HG03571 (cell line): ENCODE results near the gene YBX3.
"Not testable (repeated sequence)": the region's sequence is repeated elsewhere in the genome, so short reads cannot be mapped to it uniquely, and the experiment has no call there.

Source experiments
- ATAC-seq: cut with Tn5 transposase; IDR thresholded peaks from one replicate; pipeline ENCODE4 v1.9.1; 2021; ENCODE audit not compliant: unreplicated experiment

Gene YBX3

GRCh38 chr12:10722905-10723746, at the start of gene YBX3:
YBX3 (minus strand) TSS chr12:10723323; CDS start chr12:10723111, 212 bp downstream.
- peak; percentile 41 for ATAC-seq

- ATAC-seq: no peak
Observed at GRCh38 chr12:10771132-10771733, 48.1 kb upstream of the YBX3 start.

GRCh38 chr12:10759657-10760056, 36.5 kb upstream of the YBX3 start:
- ATAC-seq: no peak

- ATAC-seq: no peak
Observed at GRCh38 chr12:10756194-10756593, 33.1 kb upstream of the YBX3 start.

- ATAC-seq: no peak
Observed at GRCh38 chr12:10753059-10753458, 29.9 kb upstream of the YBX3 start.

- no peak for ATAC-seq
Observed at GRCh38 chr12:10750385-10750727, 27.2 kb upstream of the YBX3 start.

GRCh38 chr12:10749700-10750384, 26.7 kb upstream of the YBX3 start:
- peak; percentile 95 for ATAC-seq

- no peak for ATAC-seq
Observed at GRCh38 chr12:10747730-10748129, 24.6 kb upstream of the YBX3 start.

- ATAC-seq: not testable (repeated sequence)
Observed at GRCh38 chr12:10743420-10743819, 20.3 kb upstream of the YBX3 start.

GRCh38 chr12:10741845-10742244, 18.7 kb upstream of the YBX3 start:
- no peak for ATAC-seq

GRCh38 chr12:10740182-10740581, 17.1 kb upstream of the YBX3 start:
- ATAC-seq: no peak

- ATAC-seq: no peak
Observed at GRCh38 chr12:10739157-10740118, 16.3 kb upstream of the YBX3 start.

GRCh38 chr12:10737249-10737648, 14.1 kb upstream of the YBX3 start:
- no peak for ATAC-seq

GRCh38 chr12:10736463-10736862, 13.3 kb upstream of the YBX3 start:
- ATAC-seq: no peak

GRCh38 chr12:10735428-10735827, 12.3 kb upstream of the YBX3 start:
- ATAC-seq: no peak

- no peak for ATAC-seq
Observed at GRCh38 chr12:10732549-10732948, 9.4 kb upstream of the YBX3 start.

- ATAC-seq: no peak
Observed at GRCh38 chr12:10732066-10732465, 8.9 kb upstream of the YBX3 start.

GRCh38 chr12:10730559-10730958, 7.4 kb upstream of the YBX3 start:
- no peak for ATAC-seq

GRCh38 chr12:10728091-10728490, 5.0 kb upstream of the YBX3 start:
- no peak for ATAC-seq

- no peak for ATAC-seq
Observed at GRCh38 chr12:10726945-10727344, 3.8 kb upstream of the YBX3 start.

GRCh38 chr12:10725003-10725402, 1.9 kb upstream of the YBX3 start:
- no peak for ATAC-seq
